Caco-2 (cell line): ENCODE measurements around the gene ARRDC1. TPM values are rescaled to one million over a fixed set of nuclear protein-coding genes. Genes with fewer than 3 reads are reported as not detected.
A peak's percentile ranks its signal among the peaks of the same experiment; 100 is the strongest.

Experiments used
- BruUV-seq: library from RNA; stranded (reverse); fragments of 400-500 nt; replicated peaks from 2 replicates; lab custom pipeline; 2021; lab: Mats Ljungman, UMichigan
- CTCF ChIA-PET: fragments of 300-600 bp; sonication (Branson Sonifier 250); formaldehyde crosslinking; loops from one replicate; lab custom pipeline; 2022; ENCODE audit warnings: antibody characterized with exemption; lab: Charles Lee
- POLR2A ChIA-PET: fragments of 300-600 bp; sonication (Branson Sonifier 250); formaldehyde crosslinking; loops from one replicate; lab custom pipeline; 2022; ENCODE audit warnings: antibody characterized with exemption; lab: Charles Lee
- DNase-seq, 2 experiments: peaks; one replicate each; pipeline versions ENCODE4 v3.0.0 to v3.0.0-alpha.2; 2020 to 2022
- H3K27me3 ChIP-seq: replicated peaks from 2 replicates; pipeline ENCODE4 v1.6.0; 2011; ENCODE audit warnings: low read length; ENCODE audit not compliant: control insufficient read depth, insufficient read depth
- H3K36me3 ChIP-seq: 2 replicates; pipeline ENCODE4 v1.5.1; 2011; ENCODE audit warnings: low read length; ENCODE audit not compliant: control insufficient read depth, insufficient read depth
- H3K4me1 ChIP-seq: fragments of 250-450 bp; sonication (Bioruptor Pico); 2 replicates; pipeline ENCODE4 v1.5.1; 2020; ENCODE audit warnings: mild to moderate bottlenecking
- H3K4me3 ChIP-seq: 2 replicates; pipeline ENCODE4 v1.5.1; 2011; ENCODE audit warnings: low read depth, mild to moderate bottlenecking, control low read depth, low read length
- H3K9me3 ChIP-seq: fragments of 250-450 bp; sonication (Bioruptor Pico); 2 replicates; pipeline ENCODE4 v1.5.1; 2020; ENCODE audit warnings: mild to moderate bottlenecking, moderate library complexity
- H3K27ac Mint-ChIP-seq: one replicate; pipeline ENCODE4 v1.8.0; 2022; ENCODE audit warnings: mixed read lengths; ENCODE audit not compliant: unreplicated experiment
- H3K27me3 Mint-ChIP-seq: one replicate; pipeline ENCODE4 v1.8.0; 2022; ENCODE audit warnings: mixed read lengths; ENCODE audit not compliant: insufficient read depth, unreplicated experiment
- H3K36me3 Mint-ChIP-seq: one replicate; pipeline ENCODE4 v1.8.0; 2022; ENCODE audit warnings: mild to moderate bottlenecking, mixed read lengths; ENCODE audit not compliant: insufficient read depth, unreplicated experiment
- H3K4me1 Mint-ChIP-seq: one replicate; pipeline ENCODE4 v1.8.0; 2022; ENCODE audit warnings: low read depth, mixed read lengths; ENCODE audit not compliant: unreplicated experiment
- H3K4me3 Mint-ChIP-seq: one replicate; pipeline ENCODE4 v1.8.0; 2022; ENCODE audit warnings: mild to moderate bottlenecking, moderate library complexity, mixed read lengths; ENCODE audit not compliant: unreplicated experiment
- H3K9me3 Mint-ChIP-seq: one replicate; pipeline ENCODE4 v1.8.0; 2022; ENCODE audit warnings: mixed read lengths; ENCODE audit not compliant: unreplicated experiment
- CTCF ChIP-seq, 2 experiments: fragments of 200-600 bp in 1 of 2; IDR thresholded peaks; 1 replicate in 1 of 2; 2 replicates in 1 of 2; pipeline versions ENCODE4 v1.5.1 to v1.8.0; 2011 to 2022; ENCODE audit warnings: antibody characterized with exemption in 1 of 2, control low read depth in 1 of 2, inconsistent platforms in 1 of 2, low read depth in 1 of 2, low read length in 1 of 2, mild to moderate bottlenecking in 1 of 2, moderate library complexity in 1 of 2; ENCODE audit not compliant: insufficient read depth in 1 of 2, severe bottlenecking in 1 of 2, unreplicated experiment in 1 of 2
- intact Hi-C: fragments of 100-400 bp; cut with micrococcal nuclease; formaldehyde crosslinking; loops from one replicate; pipeline ENCODE4 v1.10.0; 2022; ENCODE audit not compliant: unreplicated experiment
- total RNA-seq: library from RNA; stranded (reverse); gene quantifications from 2 replicates; pipeline ENCODE4 v1.2.3, GENCODE V29; 2022

ARRDC1 gene
- total RNA-seq, 1 experiment from 2014 or later, result 66.6 TPM

DNA sequence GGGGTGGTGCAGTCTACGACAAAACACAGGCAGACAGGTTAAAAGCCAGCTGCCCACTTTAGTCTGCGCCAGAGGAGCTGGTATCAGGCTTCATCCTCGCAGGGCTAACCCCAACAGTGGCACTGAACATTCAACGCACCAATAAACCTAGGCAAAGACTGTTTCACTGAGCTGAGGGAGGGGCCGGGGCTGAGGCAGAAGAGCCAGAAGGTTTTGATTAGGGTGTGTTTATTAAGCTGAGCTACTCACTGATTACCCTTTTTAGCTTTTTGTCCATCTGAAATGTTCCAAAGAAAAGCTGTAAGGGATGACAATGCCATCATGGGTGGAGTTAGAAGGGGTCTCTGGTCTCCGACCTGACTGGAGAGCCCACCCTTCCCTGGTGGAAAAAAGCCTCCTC lies 16.6 kb upstream of the ARRDC1 start:
- Mint-ChIP-seq H3K27ac (no peak overlapping the region), H3K36me3 (peaks cover 31% of the 10 kb centered on the region), H3K4me1 (no peaks in the 10 kb centered on the region), H3K9me3 (no peaks in the 10 kb centered on the region), H3K27me3 (no peaks in the 10 kb centered on the region), H3K4me3 (peak overlapping the region; percentile 77)
- Histone ChIP-seq H3K36me3 (peaks cover 3% of the 10 kb centered on the region), H3K4me1 (peaks cover 8% of the 10 kb centered on the region), H3K9me3 (no peaks in the 10 kb centered on the region), H3K4me3 (peak overlapping the region; percentile 92), H3K27me3 (no peaks in the 10 kb centered on the region)
- POLR2A ChIA-PET, result no interaction called here
- no peak for DNase-seq
- BruUV-seq, result TSS peak; percentile 48
- intact Hi-C loops, result no loop called here
- no peak for TF ChIP-seq CTCF (IDR thresholded peaks at IDR 0.05; ENCODE audit: insufficient read depth in 1 of 2, low read depth in 1 of 2, low read length in 1 of 2, severe bottlenecking in 1 of 2, unreplicated experiment in 1 of 2)
- CTCF ChIA-PET, result no interaction called here

GRCh38 chr9:137589441-137590122 lies 15.9 kb upstream of the ARRDC1 start:
- Mint-ChIP-seq H3K27ac (peak overlapping the region; percentile 57), H3K4me1 (no peaks in the 10 kb centered on the region)
- no TSS peak for BruUV-seq

DNA sequence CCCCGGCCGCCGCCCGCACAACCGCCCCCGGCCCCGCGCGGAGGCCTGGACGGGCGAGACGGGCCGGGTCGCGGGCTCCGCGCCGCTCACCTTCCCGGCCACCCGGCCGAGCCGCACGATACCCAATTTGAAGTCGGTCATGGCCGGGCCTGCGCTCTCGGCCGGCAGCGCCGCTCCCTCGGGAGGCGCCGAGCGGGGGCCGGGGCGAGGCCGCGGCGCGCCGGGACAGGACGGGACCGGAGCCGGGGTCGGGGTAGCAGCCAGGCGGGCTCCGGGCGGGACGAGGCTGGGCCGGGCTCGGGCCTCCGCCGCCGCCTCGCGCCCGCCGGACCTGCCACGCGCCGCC lies 15.4 kb upstream of the ARRDC1 start:
- Histone ChIP-seq H3K4me3 (peak overlapping the region; percentile 92), H3K9me3 (no peaks in the 10 kb centered on the region), H3K27me3 (no peaks in the 10 kb centered on the region), H3K4me1 (peaks cover 8% of the 10 kb centered on the region), H3K36me3 (peaks cover 2% of the 10 kb centered on the region)
- no TSS peak for BruUV-seq
- DNase-seq, result no peak
- intact Hi-C loops, result loop anchor here (2.0 to 10.0 kb wide), 3 partner anchors 15 to 145 kb away; partner anchors contain the start of genes ARRDC1 and ENTPD8
- H3K9me3 Mint-ChIP-seq, result no peaks in the 10 kb centered on the region
- H3K4me1 Mint-ChIP-seq, result no peaks in the 10 kb centered on the region
- ChIA-PET POLR2A (interaction anchor here (1.8 kb wide), 1 partner anchor 15 kb away, joined by 22 read pairs; the partner anchor contains the start of gene ARRDC1), CTCF (interaction anchor here (0.8 to 1.6 kb wide), 5 partner anchors 8 to 81 kb away, joined by 3 to 6 read pairs (median 3); partner anchors contain the start of genes ARRDC1 and MRPL41)
- H3K27ac Mint-ChIP-seq, result no peak overlapping the region
- H3K4me3 Mint-ChIP-seq, result peak overlapping the region; percentile 77
- H3K27me3 Mint-ChIP-seq, result no peaks in the 10 kb centered on the region
- H3K36me3 Mint-ChIP-seq, result peaks cover 31% of the 10 kb centered on the region
- no peak for TF ChIP-seq CTCF (IDR thresholded peaks at IDR 0.05; ENCODE audit: insufficient read depth in 1 of 2, low read depth in 1 of 2, low read length in 1 of 2, severe bottlenecking in 1 of 2, unreplicated experiment in 1 of 2)

More at GRCh38 chr9:137589441-137590122, 15.9 kb upstream of the ARRDC1 start:
- H3K36me3 Mint-ChIP-seq, result peaks cover 31% of the 10 kb centered on the region
- H3K27me3 Mint-ChIP-seq, result no peaks in the 10 kb centered on the region
- Histone ChIP-seq H3K4me1 (peaks cover 8% of the 10 kb centered on the region), H3K4me3 (peak overlapping the region; percentile 92), H3K9me3 (no peaks in the 10 kb centered on the region), H3K27me3 (no peaks in the 10 kb centered on the region), H3K36me3 (peaks cover 2% of the 10 kb centered on the region)
- H3K4me3 Mint-ChIP-seq, result peak overlapping the region; percentile 77
- no peaks in the 10 kb centered on the region for H3K9me3 Mint-ChIP-seq
- CTCF ChIA-PET, result interaction anchor here (0.8 kb wide), 1 partner anchor 81 kb away, joined by 3 read pairs; no protein-coding TSS in a partner anchor
- POLR2A ChIA-PET, result interaction anchor here (1.8 kb wide), 1 partner anchor 16 kb away, joined by 22 read pairs; the partner anchor contains the start of gene ARRDC1
- intact Hi-C loops, result loop anchor here (2.0 to 10.0 kb wide), 3 partner anchors 15 to 145 kb away; partner anchors contain the start of genes ARRDC1 and ENTPD8
- DNase-seq, result no peak
- no peak for TF ChIP-seq CTCF (IDR thresholded peaks at IDR 0.05; ENCODE audit: insufficient read depth in 1 of 2, low read depth in 1 of 2, low read length in 1 of 2, severe bottlenecking in 1 of 2, unreplicated experiment in 1 of 2)
